CD4-positive, alpha-beta T cell treated with Interleukin-6 for 4 hours (primary cell): Measurements from ENCODE around the gene ADRA1B.
"Not testable (repeated sequence)": the region's sequence is repeated elsewhere in the genome, so short reads cannot be mapped to it uniquely, and the experiment has no call there.

Experiments used
- DNase-seq: peaks from one replicate; pipeline ENCODE4 v3.0.0-alpha.2; 2020; ENCODE audit warnings: mixed read lengths

Gene ADRA1B

DNA sequence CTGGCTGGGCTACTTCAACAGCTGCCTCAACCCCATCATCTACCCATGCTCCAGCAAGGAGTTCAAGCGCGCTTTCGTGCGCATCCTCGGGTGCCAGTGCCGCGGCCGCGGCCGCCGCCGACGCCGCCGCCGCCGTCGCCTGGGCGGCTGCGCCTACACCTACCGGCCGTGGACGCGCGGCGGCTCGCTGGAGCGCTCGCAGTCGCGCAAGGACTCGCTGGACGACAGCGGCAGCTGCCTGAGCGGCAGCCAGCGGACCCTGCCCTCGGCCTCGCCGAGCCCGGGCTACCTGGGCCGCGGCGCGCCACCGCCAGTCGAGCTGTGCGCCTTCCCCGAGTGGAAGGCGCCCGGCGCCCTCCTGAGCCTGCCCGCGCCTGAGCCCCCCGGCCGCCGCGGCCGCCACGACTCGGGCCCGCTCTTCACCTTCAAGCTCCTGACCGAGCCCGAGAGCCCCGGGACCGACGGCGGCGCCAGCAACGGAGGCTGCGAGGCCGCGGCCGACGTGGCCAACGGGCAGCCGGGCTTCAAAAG, 55.7 kb downstream of the ADRA1B start:
- no peak for DNase-seq

DNA sequence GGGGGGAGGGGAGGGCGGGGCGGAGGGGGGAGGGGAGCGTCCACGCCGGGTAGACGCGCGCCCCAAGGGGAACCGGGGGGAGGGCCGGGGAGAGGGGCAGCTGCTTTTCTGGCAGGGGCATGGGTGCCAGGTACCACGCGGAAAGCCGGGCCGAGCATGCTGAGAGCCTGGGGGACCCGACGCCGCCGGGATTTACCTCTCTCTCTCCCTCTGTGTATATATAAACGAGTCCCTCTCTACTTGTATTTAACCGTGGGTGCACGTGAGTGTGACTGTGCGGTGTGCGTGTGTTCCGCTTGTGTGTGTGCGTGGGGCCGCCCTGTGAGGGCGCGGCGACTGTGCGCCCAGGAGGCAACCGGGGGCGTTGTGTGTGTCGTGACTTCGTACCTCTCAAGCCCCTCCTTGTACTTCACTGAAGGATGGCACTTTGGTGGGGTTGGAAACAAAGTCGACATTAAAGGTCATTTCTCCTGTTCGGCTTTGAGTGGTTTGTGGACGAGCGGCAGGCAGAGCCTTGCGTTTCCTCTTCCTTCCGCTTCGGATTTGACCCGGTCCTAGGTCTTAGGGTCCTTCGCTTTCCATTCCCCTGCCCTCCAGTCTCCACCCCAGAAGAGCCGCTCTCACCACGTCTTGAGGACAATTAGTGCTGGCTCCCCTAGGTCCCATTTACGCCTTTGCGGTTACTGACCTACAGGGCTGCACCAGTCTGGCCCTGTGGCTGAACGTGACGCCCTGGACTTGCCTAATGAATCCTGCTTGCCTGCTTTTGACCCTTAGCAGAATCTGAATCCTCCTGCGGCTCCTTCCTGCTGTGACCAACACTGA, 56.5 kb downstream of the ADRA1B start:
- no peak for DNase-seq

DNA sequence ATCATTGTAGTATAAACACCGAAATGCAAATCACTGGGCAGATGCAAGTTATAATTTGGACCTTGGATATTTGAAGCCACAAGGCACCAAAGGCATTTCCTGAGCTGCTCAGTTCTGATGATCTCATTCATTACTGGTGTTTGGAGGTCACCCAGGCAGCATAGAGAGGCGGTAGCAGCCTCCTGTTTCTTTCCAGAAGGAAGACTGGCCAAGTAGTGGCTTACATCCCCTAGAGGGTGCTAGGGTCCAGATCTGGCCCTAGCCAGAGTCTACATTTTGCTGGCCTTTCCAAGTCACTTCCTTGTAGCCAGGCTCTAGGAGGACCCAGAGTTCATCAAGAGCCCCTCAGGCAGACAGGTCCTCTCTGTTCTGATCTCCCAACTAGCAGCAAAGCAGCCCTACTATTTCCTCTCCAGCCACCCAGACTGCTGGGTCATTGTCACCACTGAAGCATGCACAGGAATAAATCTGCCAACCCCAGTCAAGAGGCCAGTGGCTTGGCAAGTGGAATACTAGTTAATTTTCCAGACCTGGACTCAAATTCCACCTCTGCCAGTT, 59.3 kb downstream of the ADRA1B start:
- DNase-seq, result no peak

DNA sequence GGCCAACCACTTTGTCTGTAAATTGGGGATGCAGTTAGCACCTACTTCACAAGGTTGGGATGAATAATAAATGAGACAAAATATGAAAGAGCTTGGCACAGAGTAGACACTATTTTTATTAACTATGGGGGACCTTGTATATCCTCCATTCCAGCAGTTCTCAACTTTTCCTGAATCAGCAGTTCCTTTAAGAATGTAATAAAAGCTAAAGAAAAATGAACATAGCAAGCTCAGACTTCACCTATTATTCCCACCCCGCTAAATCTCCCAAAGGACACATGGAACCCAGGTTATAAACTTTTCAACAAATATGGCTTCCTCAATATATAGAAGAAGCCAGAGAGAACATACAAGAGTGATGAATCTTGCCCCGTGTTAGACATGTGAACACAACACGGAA, 60.6 kb downstream of the ADRA1B start:
- DNase-seq, result no peak

DNA sequence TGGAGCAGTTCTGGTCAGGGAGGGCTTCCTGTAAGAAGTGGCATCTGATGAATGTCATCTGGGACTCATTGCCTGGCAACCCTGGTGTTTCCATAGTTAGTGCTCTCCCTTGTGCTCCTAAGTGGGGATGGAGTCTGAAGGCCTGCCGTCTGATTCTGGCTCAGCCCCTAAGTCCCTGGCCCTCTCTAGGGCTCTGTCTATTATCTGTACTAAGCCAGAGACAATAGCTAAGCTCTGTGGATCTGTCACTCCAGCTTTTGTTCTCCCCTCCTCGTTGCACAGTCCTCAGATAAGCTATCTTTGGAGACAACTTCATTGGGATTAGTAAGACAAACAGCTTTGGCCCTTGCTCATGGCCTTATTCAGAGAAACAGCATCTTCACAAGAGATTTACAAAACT, 62.1 kb downstream of the ADRA1B start:
- DNase-seq, result no peak

DNA sequence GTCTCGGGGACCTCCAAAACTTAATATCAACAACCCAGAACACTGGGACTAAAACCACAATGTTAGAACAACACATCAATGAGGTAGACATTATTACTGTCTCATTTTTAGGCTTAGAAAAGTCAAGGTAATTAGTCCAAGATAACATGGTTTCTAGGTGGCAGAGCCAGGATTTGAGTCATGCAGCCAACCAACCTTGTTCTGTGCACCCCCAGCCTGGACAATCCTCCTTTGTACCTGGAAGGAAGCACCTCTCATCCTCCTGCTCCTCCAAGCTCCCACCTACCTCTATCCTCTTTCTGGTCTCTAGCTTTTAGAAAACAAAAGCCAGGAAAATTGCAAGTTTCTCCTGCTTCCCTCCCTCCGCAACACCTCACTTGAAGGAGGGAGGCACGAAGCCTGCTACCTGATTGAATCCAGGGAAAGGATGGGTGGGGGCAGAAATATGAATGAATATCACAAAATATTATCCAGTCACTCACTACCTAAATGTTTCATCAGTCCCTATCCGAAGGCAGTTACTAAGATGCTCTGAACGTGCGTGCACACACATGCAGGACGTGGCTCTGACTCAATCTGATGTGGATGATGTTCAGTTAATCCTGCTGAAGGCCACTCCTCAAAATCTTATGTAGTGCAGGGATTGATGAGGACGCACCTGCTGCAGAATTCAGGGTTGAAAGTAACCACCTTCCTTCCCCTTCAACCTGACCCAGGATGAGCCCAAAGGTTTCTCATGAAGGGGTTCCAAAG, 66.3 kb downstream of the ADRA1B start:
- no peak for DNase-seq

DNA sequence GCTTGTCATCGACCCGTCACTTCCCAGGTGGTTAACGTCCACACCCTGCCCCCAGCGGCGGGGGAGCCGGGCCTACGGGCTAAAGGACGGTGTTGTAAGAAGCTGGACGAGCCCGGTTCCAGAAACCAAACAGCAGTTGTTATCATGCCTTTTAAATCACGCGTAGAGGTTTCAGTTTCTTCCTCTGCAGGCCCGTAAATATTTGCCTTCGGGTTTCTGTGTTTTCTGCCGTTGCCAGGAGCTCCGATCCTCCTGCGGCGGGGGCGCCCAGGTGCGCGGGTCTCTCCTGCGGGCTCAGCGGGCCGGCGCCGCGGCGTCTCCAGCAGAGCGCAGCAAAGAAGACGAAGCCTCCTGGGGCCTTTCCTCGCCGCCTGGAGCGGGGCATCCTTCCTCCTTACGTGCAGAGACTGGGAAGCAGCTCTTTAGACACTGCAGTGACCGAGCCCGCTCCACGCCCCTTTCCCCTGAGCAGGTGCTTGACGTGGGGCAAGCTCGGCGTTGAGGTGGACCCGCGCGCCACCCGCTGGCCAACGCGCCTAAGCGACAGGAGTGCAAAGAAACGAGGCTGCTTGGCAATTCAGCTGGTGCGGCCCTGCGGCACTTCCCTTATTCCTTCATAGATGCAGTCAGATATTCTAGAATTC, 70.9 kb downstream of the ADRA1B start:
- DNase-seq, result peak; percentile 78

DNA sequence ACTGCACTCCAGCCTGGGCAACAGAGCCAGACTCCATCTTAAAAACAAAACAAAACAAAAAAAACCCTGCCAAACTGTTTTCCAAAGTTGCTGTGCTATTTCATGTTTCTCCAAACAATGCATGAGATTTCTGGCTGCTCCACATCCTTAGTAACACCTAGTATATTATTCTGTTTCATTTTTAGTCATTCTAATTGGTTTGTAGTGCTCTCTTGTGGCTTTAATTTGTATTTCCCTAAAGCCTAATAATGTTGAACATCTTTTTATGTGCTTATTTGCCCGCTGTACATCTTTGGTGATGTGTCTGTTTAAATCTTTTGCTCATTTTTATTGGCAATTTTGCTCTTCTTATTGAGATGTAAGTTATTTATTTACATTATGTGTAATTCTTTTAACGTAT, 74.2 kb downstream of the ADRA1B start:
- DNase-seq, result no peak

DNA sequence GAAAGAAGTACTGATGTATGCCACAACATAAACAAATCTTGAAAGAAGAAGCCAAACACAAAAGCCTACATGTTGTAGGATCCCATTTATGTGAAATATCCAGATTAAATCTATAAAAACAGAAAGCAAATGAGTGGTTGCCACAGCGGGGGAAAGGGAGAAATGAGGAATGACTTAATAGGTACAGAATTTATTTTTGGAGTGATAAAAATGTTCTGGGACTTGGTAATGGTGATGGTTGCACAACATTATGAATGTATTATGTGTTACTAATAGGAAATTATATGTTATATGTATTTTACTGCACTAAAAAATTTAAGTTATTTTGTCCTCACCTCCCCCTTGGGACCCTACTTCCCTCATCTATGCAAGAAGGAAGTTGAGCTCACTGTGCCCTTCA, 76.3 kb downstream of the ADRA1B start:
- no peak for DNase-seq

DNA sequence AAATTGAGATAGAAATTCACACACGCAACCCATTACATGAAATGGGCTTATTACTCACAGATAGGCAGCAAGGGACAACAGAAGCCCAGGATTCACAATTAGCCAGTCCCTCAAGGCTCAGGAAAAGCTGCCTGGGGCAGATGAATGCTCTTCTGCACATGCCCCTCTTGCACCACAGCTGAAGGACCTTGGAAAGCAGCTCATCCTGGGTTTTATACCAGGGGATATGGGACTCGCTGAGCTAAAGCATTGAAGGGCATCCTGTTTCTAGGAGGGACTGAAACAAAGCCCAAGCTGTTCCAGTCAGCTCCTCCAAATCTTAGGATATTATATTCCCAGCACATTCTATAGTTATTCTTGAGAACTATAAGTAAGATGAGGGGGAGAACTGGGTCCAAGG, 76.9 kb downstream of the ADRA1B start:
- no peak for DNase-seq

DNA sequence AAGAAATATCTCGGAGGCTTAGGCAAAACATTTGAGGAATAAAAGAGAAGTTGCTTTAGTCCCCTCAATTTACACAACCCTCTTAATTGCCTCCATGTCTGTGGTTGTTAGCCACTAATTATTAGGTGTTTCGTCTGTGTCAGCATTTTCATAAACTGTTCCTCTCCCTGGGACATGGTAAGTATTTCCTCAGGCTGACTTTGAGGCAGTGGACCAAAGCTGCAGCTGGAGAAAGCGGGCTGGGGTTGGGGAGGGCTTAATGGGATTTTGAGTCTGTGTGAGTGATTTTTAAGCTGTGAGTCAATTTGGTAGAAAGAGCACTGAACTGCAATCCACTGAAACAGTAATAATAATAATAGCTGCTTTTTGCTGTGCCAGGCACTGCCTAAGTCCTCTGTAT, 79.6 kb downstream of the ADRA1B start:
- no peak for DNase-seq

DNA sequence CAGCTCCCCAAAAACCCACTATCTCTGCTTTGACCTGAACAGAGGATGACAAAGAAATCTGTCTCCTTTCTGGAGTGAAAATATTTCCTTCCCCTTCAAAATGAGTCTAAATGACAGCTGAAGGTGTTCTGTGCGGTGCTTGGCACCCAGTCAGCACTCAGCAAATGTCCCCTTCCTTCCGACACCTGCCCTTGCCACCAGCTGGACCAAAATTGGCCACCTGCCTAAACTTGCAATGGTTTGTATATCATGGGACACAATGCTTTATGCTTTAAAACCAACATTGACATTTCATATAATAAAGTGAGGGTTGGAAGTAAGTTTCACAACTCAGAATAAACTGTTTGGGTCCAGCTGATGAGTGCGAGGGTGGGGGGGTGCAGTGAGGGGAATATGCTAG, 85.2 kb downstream of the ADRA1B start:
- no peak for DNase-seq

DNA sequence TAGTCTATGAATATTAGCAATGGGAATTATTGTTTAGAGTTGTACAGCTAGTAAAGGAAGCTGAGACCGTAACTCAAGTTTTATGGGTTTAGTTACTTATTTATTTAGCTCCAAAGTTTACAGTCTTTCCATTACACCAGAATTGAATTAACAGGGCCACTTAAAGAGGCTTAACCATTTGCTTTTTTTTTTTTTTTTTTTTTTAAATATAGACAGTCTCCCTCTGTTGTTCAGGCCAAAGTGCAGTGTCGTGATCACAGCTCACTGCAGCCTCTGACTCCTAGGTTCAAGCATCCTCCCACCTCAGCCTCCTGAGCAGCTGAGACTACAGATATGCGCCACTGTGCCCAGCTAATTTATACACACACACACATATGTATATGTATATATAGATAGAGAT, 91.2 kb downstream of the ADRA1B start:
- no peak for DNase-seq

DNA sequence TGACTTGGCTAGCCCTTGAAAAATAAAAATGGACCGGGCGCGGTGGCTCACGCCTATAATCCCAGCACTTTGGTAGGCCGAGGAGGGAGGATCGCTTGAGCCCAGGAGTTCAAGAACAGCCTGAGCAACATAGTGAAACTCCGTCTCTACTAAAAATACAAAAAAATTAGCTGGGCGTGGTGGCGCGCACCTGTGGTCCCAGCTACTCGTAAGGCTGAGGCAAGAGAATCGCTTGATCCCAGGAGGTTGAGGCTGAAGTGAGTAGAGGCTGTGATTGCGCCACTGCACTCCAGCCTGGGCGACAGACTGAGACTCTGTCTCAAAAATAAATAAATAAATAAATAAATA, 92.2 kb downstream of the ADRA1B start:
- DNase-seq, result peak; percentile 7

DNA sequence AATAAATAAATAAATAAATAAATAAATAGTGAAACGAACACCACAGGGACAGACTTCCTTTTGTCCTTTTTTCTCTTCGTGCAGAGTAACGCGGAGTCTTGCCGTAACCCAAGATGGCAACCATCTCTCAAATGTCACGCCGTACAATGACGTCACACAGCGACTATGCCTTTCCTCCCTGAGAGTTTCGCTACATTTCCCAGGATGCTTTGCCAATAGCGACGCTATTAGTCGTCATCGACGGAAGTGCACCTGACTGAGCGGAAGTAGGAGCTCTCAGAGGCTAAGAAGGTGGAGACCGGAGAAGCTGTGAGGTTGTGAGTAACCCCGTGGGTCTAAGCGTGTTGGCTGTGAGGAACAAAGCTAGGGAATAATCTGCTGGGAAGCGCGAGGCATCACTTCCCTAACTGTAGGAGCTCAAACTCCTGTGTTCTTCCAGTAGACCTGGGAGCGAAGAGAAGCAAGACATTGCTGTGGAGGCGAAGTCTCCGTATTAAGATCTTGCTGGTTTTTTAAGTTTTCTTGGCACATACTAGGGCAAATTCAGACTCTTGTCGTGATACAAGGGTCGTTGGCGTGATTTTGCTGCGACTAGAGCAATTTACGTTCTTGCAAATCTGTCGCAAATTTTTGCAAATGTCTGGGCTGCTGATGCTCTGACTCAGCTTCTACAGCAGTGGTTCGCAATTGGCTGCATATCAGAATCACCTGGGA, 92.8 kb downstream of the ADRA1B start, which contains the start of gene TTC1:
Gene TTC1 (plus strand): TSS at position 263 of the 714 bp plus-strand sequence. CDS start 1,390 bp downstream, outside the sequence.
- DNase-seq, result peak; percentile 95

DNA sequence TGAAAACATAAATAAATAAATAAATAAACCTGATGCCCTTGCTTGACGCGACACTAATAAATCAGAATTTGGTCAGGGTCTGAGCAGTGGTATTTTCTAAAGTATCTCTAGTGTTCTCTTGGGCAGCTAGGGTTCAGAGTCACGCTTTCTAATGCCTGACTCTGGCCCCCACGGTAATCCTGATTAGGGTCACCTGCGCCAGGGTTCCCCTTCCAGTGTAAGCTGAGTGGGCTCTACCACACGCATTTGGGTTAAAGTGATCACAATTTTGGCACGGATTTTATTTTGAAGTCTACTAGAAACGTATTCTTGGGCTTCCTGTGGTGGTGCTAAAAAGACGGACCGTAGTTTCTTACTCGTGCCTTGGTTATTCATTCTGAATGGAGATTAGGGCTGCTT, 93.3 kb downstream of the ADRA1B start:
- no peak for DNase-seq

DNA sequence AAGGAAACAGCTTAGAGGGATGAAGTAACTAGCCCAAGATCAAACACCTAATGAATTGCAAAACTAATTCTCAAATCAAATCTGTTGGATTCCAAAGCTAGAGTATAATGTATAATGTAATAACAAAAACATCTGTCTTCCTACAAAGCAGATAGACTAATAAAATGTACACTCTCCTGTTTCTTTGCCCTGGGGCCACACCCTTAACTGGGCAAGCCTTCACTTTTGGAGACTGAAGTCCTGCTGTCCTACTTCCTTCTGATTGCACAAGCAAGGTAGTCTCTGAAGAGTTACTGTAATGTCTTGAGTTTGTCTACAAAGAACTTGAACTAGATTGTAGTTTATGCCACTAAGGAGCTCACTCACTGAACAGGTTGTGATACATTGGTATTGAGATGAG, 95.2 kb downstream of the ADRA1B start:
- DNase-seq, result no peak

DNA sequence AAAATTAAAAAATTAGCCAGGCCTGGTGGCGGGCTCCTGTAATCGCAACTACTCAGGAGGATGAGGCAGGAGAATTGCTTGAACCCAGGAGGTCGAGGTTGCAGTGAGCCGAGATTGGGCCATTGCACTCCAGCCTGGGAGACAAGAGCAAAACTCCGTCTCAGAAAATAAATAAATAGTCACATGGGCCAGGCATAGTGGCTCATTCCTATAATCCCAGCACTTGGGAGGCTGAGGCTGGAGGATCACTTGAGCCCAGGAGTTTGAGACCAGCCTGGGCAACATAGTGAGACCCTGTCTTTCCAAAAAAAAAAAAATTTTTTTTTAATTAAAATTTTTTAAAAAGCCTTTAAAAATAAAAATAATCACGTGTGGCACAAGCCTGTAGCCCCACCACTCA, 97.9 kb downstream of the ADRA1B start:
- DNase-seq, result not testable (repeated sequence)

DNA sequence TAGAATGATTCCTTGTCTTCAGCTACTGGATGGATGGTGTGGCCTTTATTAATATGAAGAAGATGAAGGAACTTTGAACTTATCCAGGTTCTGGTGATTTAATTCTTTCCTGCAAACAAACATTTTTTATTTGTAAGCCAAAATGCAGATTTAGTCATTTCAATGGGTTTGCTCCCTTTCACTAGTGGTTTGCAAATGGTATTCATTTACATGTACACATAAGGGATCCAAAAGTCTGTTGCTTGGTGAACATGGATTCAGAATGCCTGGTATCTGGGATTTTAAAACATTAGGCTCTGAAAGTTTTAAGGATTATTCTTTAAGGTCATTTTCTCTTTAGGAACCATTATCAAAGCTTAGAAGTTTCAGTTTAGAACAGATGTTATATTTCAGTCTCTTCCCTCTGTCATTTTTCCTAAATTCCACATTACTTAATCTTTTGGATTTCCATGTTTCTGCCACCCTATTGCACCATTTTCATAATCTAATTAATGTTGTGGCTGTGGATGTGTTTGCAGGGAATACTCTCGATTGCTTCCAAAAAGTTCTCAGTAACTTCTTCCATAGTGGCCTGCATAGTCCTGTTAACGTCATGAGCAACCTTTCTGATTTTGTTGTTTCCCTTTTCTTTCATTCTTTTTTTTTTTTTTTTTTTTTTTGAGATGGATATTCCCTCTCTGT, 102.8 kb downstream of the ADRA1B start:
- DNase-seq, result no peak

DNA sequence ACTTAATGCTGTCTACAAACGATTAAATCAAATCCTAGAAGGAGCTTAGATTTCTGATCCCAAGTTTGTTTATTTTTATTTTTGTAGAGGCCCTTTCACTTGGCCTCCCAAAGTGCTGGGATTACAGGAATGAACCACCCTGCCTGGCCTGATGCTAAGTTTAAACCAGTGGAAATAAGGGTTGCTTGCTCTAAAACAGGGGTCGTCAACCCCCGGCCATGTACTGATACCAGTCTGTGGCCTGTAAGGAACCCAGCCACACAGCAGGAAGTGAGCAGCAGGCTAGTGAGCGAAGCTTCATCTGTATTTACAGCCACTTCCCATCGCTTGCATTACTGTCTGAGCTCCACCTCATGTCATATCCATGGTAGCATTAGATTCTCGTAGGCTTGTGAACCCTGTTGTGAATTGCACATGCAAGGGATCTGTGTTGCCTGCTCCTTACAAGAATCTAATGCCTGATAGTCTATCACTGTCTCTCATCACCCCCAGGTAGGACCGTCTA, 104.0 kb downstream of the ADRA1B start:
- DNase-seq, result no peak

DNA sequence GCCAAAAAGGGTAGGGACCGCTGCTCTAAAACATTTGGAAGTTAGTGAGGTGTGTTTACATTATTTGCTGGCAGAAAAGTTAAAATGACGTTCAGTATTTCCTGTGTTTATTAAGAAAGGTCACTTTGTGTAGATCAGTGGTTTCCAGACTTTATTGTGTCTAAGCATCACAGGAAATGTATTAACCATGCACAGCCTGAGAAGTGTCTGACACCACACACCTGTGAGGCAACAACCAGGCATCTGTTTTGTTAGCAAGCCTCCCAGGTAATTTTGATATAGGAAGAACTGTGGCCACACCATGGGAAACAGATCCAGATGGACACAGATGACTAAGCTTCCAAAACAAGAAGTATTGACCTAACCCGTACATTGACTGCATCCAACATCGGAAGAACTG, 104.7 kb downstream of the ADRA1B start:
- DNase-seq, result no peak
